IPS DF 4.7 (cell line): ENCODE measurements around the gene RPP38.

Experiments
- DNase-seq: peaks from one replicate; pipeline ENCODE4 v3.0.0-alpha.2; 2013; ENCODE audit warnings: low spot score; ENCODE audit errors: extremely low read depth

RPP38 gene, protein sequence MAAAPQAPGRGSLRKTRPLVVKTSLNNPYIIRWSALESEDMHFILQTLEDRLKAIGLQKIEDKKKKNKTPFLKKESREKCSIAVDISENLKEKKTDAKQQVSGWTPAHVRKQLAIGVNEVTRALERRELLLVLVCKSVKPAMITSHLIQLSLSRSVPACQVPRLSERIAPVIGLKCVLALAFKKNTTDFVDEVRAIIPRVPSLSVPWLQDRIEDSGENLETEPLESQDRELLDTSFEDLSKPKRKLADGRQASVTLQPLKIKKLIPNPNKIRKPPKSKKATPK

DNA sequence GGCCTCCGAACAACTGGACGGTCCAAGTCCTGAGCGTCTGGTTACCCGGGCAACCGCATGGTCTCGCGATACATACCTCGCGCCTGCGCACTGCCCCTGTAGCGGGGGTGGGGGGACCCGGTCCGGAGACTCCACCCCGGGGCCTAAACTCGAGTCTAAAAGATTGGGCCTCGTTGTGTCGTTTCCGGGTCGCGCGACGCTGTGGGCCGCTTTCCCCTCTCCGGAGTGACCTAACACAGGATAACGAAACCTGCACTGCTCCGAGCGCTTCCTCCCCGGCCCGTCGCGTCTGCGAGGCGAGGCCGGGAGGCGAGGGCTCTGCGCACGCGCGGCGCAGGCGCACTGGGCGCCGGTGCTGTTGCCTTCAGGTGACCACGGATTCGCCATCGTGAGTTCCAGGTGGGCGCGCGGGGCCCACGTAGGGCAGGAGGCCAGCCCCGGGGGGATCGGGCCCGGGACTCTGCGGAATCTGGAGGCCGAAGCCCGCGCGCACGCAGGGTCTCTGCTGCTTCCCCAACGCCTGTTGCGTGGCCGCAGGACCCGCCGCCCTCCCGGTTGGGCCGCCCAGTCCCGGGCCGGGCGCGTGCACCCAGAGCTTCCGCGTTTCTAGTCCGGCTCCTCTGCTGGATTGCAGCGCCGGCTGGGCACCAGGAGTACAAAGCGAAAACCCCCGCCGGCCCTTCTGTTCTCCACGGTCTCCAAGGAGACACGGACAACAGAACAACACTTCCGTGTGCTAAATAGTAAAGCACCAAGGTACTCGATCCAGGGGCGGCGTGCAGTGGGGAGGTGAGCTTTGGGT lies at the start of gene RPP38:
Gene RPP38, plus strand, starts transcription at position 345 of the 802 bp plus-strand sequence. CDS start 5,960 bp downstream, outside the sequence.
- DNase-seq = peak; percentile 49

DNA sequence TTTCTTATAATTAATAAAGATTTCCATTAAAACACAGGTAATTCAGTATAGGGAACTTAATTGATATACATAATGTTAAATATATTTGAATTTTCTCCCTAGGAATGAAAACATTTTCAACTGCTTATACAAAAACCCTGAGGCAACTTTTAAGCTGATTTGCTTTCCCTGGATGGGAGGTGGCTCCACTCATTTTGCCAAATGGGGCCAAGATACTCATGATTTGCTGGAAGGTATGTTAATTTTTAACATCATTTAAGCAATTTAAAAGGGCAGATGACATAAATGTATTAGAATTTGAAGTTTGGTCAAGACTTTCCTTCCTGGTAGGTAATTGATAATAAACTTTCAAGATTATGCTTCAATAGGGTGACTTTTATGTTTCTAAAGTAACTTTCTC lies 47.6 kb upstream of the RPP38 start:
- no peak for DNase-seq

DNA sequence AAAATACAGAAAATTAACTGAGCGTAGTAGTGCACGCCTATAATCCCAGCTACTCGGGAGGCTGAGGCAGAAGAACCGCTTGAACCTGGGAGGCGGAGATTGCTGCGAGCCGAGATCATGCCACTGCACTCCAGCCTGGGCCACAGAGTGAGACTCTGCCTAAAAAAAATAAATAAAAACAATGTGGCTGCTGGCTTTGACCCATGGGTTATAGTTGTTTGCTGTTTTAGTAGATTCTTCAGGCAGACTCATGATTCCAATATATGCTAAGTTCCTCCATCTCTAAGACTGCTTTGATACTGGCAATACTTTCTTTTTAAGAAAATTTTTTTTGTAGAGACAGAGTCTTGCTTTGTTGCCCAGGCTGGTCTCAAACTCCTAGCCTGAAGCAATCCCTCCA lies 45.0 kb upstream of the RPP38 start:
- DNase-seq = no peak

DNA sequence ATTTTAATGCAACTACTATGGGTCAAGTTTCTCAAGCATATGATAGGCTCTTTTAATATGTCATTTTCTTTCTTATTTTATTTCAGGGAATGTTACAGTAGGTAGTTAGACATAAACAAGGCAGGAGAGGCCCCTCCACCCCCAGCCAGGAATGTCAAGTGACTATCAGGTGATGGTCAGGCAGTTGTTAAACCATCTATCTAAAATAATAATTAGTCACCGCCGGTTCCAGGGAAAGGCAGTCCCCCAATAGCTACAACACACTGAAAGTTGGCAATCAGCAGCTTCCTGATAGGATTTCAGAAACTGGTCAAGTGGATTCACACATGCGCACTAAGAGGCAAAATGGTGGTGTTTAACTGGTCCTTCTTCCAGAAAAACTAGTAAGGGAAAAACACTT lies 44.1 kb upstream of the RPP38 start:
- DNase-seq = no peak

DNA sequence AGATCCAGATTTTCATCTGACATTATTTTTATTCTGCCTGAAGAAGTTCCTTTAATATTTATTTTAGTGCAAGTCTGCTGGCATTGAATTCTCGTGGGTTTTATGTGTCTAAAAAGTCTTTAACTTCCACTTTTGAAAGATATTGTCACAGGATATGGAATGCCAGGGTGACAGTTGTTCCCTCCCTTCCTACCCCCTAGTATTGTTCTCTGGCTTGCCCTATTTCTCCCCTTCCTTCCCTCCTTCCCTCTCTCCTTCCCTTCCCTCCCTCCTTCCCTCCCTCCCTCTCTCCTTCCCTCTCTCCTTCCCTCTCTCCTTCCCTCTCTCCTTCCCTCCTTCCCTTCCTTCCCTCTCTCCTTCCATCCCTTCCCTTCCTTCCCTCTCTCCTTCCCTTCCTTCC lies 38.5 kb upstream of the RPP38 start:
- DNase-seq = no peak

DNA sequence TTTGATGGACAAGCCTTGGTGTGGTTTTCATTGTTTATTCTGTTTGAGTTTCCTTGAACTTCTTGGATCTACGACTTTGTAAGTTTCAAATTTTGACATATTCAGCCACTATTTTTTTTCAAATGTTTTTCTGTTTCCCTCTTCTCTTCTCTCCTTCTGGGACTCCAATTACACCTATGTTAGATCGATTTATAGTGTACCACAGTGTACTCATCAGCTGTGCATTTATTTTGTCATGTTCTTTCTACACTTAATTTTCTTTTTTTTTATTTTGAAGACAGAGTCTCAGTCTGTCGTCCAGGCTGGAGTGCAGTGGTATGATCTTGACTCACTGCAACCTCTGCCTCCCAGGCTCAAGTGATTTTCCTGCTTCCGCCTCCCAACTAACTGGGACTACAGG lies 37.2 kb upstream of the RPP38 start:
- DNase-seq = no peak

DNA sequence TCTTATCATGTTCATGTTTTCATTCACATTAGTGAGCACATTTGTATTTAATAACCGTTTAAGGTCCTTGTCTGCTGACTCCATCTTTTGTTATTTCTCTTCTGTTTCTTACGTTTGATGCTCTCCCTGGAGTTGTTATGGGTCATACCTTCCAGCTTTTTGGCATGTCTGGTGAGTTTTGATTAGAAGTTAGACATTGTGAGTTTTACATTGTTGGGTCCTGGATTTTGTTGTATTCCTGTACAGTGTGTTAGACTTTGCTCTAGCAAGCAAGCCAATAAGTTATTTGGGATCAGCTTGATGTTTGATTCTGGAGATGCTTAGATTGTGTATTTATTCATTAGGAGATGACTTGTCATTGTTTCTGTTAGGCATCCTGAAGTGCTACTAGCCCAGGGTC lies 36.5 kb upstream of the RPP38 start:
- no peak for DNase-seq

DNA sequence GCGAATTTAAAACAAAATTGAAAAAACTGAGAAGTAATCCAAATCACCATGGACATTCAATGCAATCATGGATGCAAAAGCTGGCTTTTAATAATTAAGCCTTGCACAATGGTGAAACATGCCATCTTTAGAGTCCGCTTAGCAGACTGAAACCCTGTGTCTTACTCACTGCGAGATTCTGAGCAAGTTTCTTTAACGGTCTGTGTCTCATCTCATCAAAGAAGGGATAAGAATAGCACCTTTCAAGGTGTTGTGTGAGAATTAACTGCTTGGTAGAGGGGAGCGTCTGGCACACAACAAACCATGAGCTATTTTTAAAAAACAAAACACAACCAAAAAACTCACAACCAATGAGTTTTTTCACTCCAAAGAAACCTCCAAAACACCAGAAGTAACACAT lies 30.0 kb upstream of the RPP38 start:
- DNase-seq = no peak

DNA sequence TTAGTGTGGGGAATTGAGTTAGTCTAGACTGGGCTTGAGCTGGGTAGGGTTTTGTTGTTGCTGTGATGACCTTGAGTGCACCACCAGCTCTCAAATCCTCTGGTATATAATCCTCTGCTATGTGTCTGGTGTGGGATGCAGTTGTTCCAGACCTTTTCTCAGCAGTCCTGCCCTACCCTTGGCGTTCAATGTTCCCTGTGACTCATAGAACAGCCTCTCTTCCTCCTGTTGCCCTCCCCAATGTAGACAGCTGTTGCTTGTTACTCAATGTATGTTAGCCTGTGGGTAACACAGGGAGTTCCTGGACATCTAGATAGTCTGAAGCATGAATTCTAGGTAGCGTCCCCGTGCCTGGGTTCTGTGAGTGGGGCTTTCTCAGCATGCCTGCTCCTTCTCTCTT lies 28.4 kb upstream of the RPP38 start:
- no peak for DNase-seq

DNA sequence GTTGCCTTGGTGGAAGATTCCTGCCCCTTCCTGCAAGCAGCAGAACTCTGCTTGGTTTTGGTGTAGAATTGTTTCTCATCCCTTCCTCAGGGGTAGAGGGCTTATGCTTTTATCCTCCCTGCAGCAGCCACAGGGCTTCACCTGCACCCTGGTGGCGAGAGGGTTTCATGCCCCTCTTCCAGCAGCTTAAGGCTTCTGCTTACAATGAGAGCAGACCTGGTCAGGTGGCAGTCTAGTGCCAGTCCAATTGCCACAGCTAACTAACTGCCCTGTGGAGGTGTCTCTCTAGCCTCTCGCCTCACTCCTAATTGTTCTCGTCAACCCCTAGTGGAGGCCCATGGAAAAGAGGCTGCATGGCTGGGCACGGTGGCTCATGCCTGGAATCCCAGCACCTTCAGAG lies 27.9 kb upstream of the RPP38 start:
- no peak for DNase-seq

DNA sequence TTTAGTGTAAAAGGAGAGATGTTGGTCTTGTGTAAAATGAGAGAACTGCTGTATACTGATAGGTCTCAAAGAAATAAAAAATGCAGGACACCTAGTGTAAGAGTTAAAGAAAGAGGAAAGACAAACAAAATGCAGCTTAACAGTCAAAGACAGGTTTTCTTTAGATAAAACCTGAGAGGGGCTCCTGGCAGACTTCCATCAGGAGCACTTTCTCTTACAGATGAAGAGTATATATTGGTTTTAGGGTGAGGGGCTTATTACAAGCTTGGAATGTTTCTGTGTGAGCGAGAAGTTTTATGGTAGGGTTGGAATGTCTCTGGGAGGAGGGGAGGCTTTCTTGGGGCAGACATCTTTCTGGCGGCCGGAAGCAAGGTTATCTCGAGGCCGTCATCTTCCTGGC lies 24.8 kb upstream of the RPP38 start:
- no peak for DNase-seq

DNA sequence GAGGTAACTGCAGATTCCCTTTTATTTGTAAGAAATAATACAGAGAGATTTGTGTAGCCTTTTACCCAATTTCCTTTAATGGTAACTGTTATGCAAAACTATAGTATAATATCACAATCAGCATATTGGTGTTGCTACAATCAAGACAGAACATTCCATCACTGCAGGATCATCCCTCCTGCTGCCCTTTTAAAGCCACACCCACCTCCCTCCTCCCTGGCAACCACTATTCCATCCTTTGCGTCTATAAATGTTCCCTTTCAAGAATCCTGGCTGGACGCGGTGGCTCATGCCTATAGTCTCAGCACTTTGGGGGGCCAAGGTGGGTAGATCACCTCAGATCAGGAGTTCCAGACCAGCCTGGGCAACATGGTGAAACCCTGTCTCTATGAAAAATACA lies 21.7 kb upstream of the RPP38 start:
- DNase-seq = no peak

DNA sequence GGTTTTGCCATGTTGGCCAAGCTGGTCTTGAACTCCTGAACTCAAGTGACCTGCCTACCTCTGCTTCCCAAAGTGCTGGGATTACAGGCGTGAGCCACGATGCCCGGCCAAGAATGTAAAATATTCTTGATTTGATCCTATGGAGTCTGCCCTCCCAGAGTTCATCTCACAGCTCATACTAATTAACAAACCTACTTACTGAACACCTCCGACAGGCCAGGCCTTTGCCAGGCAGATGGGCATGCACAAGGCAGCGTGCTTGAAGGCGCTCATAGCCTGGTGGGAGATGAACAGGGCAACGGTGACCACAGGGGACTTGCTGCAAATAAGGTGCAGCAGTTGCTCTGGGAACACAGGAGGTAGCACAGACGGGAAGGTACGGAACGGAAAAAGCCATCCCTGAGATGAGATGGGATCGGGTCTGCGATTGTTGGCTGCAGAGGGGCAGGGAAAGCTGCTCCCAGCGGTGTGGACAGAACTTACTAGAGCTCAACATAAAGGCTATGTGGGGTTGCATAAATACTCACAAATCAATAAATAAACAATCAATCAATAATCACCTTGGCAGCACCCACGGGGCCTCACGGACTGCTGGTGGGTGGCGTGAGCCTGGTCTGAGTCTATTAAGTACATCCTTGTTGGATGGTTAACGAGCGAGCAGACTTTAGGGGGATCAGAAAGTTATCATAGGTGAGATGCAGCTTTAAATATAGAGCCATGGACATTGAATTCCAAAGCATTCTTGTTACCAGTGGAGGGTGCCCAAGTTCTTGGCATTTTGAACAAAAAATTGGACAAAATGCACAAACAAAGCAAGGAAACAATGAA lies 13.3 kb upstream of the RPP38 start:
- DNase-seq = no peak

DNA sequence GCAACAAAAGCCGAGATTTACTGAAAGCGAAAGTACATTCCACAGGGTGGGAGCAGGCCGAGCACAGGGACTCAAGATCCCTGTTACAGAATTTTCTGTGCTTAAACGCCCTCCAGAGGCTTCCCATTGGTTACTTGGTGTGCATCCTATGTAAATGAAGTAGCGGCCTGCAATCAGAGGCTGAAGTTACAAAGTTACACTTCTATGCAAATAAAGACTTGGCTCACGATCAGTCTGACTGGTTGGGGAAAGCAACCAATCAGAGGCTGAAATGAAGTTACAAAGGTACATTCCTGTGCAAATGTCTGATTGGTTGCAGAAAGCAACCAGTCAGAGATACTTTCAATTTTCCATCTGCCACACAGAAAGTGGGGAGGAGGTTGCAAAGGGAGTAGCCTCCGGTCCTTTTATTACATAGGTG lies 12.6 kb upstream of the RPP38 start:
- DNase-seq = no peak

DNA sequence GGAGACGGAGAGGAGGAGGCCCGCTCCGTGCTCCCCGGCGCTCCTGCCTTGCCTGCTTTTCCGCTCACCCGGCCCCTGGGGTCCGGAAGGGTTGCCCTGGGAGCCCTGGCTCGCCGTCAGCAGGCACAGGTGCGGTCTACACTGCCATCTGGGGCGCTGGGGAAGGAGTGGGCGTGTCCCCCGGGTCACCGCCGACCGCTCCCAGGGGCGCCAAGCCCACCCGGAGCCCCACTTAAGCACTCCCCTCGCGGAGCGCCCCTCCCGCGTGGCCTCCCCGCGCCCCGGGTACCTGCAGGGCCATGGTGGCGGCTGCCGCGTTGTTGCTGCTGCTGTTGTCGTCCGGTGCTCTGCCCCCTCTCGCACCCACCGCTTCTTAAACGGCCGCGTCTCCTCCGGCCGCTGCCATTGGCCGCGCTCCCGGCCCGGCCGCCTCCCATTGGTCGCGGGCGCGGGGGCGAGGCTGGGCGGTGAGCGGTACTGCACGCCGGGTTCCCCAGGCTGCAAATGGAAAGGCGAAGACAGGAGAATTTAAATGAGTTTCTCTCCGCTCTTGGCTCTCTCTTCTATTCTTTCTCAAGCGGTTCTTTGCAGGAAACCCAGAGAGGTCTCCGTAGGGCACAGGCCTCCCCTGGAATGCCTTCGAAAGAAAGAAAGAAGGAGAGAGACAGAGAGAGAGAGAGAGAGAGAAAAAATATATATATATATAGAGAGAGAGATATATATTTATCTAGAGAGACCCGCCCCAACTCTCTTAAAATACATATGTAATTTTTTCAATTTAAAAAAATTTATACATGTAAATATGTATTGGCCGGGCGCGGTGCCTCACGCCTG lies 8.5 kb upstream of the RPP38 start, which contains the start of gene ACBD7:
Gene ACBD7, minus strand, starts transcription at position 349 of the 834 bp plus-strand sequence. Its CDS starts 48 bp downstream, at position 301.
- no peak for DNase-seq

DNA sequence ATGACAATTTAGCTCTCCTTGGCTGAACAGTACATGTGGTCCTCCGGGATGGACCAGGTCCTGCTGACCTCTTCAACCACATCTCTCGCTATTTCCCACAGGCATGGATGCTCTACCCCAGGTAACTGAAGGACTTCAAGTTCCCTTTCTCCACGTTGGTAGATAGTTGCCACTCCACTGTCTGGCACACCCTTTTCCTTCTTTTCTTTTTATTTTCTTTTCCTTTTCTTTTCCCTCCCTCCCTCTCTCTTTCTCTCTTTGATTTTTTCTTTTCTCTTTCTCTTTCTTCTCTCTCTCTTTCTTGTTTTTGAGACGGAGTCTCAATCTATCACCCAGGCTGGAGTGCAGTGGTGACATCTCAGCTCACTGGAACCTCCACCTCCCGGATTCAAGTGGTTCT lies 5.7 kb upstream of the RPP38 start:
- no peak for DNase-seq

DNA sequence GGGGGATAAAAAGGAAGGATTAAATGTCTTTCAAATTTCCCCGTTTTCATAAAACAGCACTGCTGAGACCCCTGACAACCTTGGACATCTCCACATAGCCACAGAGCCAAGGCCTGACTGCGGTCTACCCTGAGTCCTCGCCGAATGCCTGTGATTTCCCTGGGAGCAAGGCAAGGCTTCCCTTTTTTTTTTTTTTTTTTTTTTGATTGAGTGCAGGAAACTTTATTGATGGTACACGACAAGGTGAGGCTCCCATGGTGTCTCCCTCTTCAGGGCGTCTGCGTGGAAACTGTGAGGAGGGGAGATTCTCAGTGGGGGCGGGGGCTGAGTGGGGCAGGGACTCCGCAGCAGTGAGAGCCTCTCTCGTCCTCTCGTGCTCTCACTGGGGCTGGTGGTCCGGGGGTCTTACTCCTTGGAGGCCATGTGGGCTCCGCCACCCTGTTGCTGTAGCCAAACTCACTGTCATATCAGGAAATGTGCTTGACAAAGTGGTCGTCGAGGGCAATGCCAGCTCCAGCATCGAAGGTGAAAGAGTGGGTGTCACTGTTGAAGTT lies 4.2 kb upstream of the RPP38 start:
- DNase-seq = no peak

DNA sequence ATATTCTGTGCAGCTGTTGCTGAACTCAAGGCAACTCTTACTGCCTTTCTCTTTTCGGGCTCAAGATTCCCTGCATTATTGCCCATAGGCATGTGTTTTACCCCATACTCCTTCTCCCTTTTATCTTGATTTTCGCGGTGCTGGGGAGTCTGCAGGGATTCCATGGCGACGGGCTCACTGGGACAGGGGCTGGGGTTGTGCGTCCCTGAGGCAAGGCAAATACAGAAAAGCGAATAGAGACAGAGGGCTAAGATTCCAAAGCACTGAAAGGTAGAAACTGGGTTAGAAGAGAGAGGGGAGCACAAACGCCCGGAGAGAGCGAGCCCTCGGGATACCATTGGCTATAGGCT lies 519 bp upstream of the RPP38 start:
- DNase-seq = no peak

DNA sequence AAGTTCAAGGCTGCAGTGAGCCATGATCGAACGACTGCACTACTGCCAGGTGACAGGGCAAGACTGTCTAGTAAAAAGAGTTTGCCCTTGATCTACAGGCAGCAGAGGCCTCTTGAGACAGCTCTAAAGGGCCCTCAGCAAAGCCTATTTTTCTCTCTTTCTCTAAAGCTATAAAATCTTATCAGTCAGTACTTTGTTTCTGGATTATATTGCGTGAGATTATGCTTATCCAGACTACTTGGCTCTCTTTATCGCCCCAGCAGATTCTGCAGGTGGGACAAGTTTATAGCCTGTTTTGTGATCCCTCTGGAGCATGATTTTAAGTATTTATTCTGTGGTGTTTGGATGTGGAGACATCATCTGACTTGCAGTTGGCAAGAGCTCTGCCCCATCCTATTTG lies 2.7 kb downstream of the RPP38 start:
- no peak for DNase-seq

DNA sequence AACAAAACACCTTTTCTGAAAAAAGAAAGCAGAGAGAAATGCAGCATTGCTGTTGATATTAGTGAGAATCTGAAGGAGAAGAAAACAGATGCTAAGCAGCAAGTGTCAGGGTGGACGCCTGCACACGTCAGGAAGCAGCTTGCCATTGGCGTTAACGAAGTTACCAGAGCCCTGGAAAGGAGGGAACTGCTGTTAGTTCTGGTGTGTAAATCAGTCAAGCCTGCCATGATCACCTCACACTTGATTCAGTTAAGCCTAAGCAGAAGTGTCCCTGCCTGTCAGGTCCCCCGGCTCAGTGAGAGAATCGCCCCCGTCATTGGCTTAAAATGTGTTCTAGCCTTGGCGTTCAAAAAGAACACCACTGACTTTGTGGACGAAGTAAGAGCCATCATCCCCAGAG lies 6.4 kb downstream of the RPP38 start:
- no peak for DNase-seq
